Forelimb muscle (tissue), 1 donor: ENCODE results near the gene CCDC184. TPM values are rescaled to one million over a fixed set of nuclear protein-coding genes. Genes with fewer than 3 reads are reported as not detected.
"Not testable (repeated sequence)": the region's sequence is repeated elsewhere in the genome, so short reads cannot be mapped to it uniquely, and the experiment has no call there.

ENCODE experiments used
- DNase-seq: peaks from one replicate; pipeline ENCODE4 v3.0.0-alpha.2; 2013; ENCODE audit warnings: low read depth
- polyA plus RNA-seq: library from polyadenylated mRNA; unstranded; fragments of 120-200 nt; gene quantifications from one replicate; pipeline ENCODE4 v1.2.1, GENCODE V29; 2013; ENCODE audit not compliant: insufficient read length

The CCDC184 gene
- polyA plus RNA-seq, 1 donor: 3.0 TPM

GRCh38 chr12:48203192-48203591, 19.7 kb downstream of the CCDC184 start, which contains the start of gene OR10AD1:
OR10AD1 (minus strand) TSS chr12:48203292; CDS start chr12:48203292, 0 bp downstream.
- no peak for DNase-seq

GRCh38 chr12:48209495-48209894, 26.1 kb downstream of the CCDC184 start:
- not testable (repeated sequence) for DNase-seq

GRCh38 chr12:48216785-48217184, 33.3 kb downstream of the CCDC184 start:
- DNase-seq: no peak

- no peak for DNase-seq
Observed at GRCh38 chr12:48219631-48220030, 36.2 kb downstream of the CCDC184 start.

GRCh38 chr12:48220701-48221100, 37.3 kb downstream of the CCDC184 start:
- no peak for DNase-seq

GRCh38 chr12:48221645-48222044, 38.2 kb downstream of the CCDC184 start:
- no peak for DNase-seq

GRCh38 chr12:48224533-48224932, 41.1 kb downstream of the CCDC184 start:
- DNase-seq: not testable (repeated sequence)

- DNase-seq: not testable (repeated sequence)
Observed at GRCh38 chr12:48231169-48231958, 47.9 kb downstream of the CCDC184 start.

Other genes starting within 250 kb of the CCDC184 start
- 52.1 TPM for gene TMEM106C, start 220.0 kb upstream of the CCDC184 start, polyA plus RNA-seq
- gene COL2A1, start 179.2 kb upstream of the CCDC184 start, polyA plus RNA-seq: 16.9 TPM
- gene SENP1, start 77.6 kb upstream of the CCDC184 start, polyA plus RNA-seq: 14.8 TPM
- 319 TPM for gene PFKM, start 64.3 kb upstream of the CCDC184 start, polyA plus RNA-seq
- 59.7 TPM for gene ASB8, start 26.1 kb upstream of the CCDC184 start, polyA plus RNA-seq
- 0.24 TPM for gene OR10AD1, start 19.6 kb downstream of the CCDC184 start, polyA plus RNA-seq
- gene ZNF641, start 167.3 kb downstream of the CCDC184 start, polyA plus RNA-seq: 18.5 TPM